A549 (cell line): ENCODE results near the gene EBP.

Experiments used
- CEBPB ChIP-seq, 2 experiments: fragments of >200 bp in 1 of 2; sonication (Bioruptor Twin) in 1 of 2; formaldehyde crosslinking in 1 of 2; IDR thresholded peaks; 2 replicates each; pipeline ENCODE4 v1.6.1; 2012 to 2016
- FOSB ChIP-seq: fragments of 250-450 bp; sonication (Bioruptor Pico); IDR thresholded peaks from 2 replicates; pipeline ENCODE4 v1.5.0; 2020; ENCODE audit warnings: mild to moderate bottlenecking, moderate library complexity
- POLR2A ChIP-seq: IDR thresholded peaks from 2 replicates; pipeline ENCODE4 v1.6.1; 2012; ENCODE audit warnings: mild to moderate bottlenecking, low read length
- RAD21 ChIP-seq, 2 experiments: fragments of >200 bp in 1 of 2; sonication (Bioruptor Twin) in 1 of 2; formaldehyde crosslinking in 1 of 2; IDR thresholded peaks in 1 of 2; conservative IDR thresholded peaks in 1 of 2; 2 replicates in 1 of 2; 3 replicates in 1 of 2; pipeline ENCODE4 v1.6.1; 2012 to 2018; ENCODE audit warnings: inconsistent platforms in 1 of 2
- RNF2 ChIP-seq: fragments of 200-600 bp; sonication (generic); IDR thresholded peaks from 2 replicates; pipeline ENCODE4 v1.6.1; 2016; ENCODE audit warnings: low read depth, mild to moderate bottlenecking, antibody characterized with exemption, moderate library complexity, borderline replicate concordance
- SMC3 ChIP-seq: fragments of >200 bp; sonication (Bioruptor Twin); formaldehyde crosslinking; IDR thresholded peaks from 3 replicates; pipeline ENCODE4 v1.6.1; 2018; ENCODE audit warnings: inconsistent platforms
- TF ChIP-seq, protein P1 (sequence below): fragments of >200 bp; sonication (Bioruptor Twin); formaldehyde crosslinking; IDR thresholded peaks from 3 replicates; pipeline ENCODE4 v1.5.1; 2016
- TF ChIP-seq, protein P2 (sequence below): fragments of >200 bp; sonication (Bioruptor Twin); formaldehyde crosslinking; IDR thresholded peaks from 2 replicates; pipeline ENCODE4 v1.6.1; 2016
- TF ChIP-seq, protein P3 (sequence below): fragments of 450-650 bp; IDR thresholded peaks from 2 replicates; pipeline ENCODE4 v1.6.1; 2014; ENCODE audit warnings: antibody characterized with exemption
- TF ChIP-seq, protein P4 (sequence below): fragments of 150-350 bp; IDR thresholded peaks from 2 replicates; pipeline ENCODE4 v1.6.1; 2014; ENCODE audit warnings: low read depth, mild to moderate bottlenecking, low read length
- TF ChIP-seq, protein P5 (sequence below): fragments of 200-600 bp; sonication (generic); IDR thresholded peaks from 2 replicates; pipeline ENCODE4 v1.6.1; 2016; ENCODE audit warnings: antibody characterized with exemption, mild to moderate bottlenecking, moderate library complexity

DNA sequence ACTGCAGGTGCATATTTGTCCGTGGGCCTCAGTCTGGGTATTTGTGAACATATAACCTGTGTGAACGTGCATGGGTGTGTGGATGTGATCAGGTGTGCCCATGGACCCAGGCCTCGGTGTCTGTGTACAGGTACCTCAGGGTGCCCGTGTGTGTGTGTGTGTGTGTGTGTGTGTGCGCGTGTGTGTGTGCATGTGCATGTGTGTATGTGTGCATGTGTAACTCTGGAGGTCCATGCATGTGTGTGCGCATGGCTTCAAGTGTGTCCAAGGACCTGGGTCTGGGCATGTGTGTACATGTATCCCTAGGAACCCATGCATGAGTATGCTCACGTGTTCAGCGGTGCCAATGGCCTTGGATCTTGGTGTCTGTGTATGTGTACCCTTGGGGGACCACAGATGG, 29.8 kb upstream of the EBP start:
- TF ChIP-seq FOSB (CRISPR knock-in tag) (no peak), SMC3 (no peak), POLR2A (no peak), RAD21 (conservative IDR thresholded peaks at IDR 0.05 in 1 of 2, IDR thresholded peaks at IDR 0.05 in 1 of 2) (no peak), RNF2 (no peak), CEBPB (IDR thresholded peaks at IDR 0.05) (no peak)
- TF ChIP-seq, protein P1, sequence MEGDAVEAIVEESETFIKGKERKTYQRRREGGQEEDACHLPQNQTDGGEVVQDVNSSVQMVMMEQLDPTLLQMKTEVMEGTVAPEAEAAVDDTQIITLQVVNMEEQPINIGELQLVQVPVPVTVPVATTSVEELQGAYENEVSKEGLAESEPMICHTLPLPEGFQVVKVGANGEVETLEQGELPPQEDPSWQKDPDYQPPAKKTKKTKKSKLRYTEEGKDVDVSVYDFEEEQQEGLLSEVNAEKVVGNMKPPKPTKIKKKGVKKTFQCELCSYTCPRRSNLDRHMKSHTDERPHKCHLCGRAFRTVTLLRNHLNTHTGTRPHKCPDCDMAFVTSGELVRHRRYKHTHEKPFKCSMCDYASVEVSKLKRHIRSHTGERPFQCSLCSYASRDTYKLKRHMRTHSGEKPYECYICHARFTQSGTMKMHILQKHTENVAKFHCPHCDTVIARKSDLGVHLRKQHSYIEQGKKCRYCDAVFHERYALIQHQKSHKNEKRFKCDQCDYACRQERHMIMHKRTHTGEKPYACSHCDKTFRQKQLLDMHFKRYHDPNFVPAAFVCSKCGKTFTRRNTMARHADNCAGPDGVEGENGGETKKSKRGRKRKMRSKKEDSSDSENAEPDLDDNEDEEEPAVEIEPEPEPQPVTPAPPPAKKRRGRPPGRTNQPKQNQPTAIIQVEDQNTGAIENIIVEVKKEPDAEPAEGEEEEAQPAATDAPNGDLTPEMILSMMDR = no peak
- TF ChIP-seq, protein P2, sequence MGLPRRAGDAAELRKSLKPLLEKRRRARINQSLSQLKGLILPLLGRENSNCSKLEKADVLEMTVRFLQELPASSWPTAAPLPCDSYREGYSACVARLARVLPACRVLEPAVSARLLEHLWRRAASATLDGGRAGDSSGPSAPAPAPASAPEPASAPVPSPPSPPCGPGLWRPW = no peak
- TF ChIP-seq, protein P3, sequence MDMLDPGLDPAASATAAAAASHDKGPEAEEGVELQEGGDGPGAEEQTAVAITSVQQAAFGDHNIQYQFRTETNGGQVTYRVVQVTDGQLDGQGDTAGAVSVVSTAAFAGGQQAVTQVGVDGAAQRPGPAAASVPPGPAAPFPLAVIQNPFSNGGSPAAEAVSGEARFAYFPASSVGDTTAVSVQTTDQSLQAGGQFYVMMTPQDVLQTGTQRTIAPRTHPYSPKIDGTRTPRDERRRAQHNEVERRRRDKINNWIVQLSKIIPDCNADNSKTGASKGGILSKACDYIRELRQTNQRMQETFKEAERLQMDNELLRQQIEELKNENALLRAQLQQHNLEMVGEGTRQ = no peak
- TF ChIP-seq, protein P4, sequence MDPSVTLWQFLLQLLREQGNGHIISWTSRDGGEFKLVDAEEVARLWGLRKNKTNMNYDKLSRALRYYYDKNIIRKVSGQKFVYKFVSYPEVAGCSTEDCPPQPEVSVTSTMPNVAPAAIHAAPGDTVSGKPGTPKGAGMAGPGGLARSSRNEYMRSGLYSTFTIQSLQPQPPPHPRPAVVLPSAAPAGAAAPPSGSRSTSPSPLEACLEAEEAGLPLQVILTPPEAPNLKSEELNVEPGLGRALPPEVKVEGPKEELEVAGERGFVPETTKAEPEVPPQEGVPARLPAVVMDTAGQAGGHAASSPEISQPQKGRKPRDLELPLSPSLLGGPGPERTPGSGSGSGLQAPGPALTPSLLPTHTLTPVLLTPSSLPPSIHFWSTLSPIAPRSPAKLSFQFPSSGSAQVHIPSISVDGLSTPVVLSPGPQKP = no peak
- TF ChIP-seq, protein P5, sequence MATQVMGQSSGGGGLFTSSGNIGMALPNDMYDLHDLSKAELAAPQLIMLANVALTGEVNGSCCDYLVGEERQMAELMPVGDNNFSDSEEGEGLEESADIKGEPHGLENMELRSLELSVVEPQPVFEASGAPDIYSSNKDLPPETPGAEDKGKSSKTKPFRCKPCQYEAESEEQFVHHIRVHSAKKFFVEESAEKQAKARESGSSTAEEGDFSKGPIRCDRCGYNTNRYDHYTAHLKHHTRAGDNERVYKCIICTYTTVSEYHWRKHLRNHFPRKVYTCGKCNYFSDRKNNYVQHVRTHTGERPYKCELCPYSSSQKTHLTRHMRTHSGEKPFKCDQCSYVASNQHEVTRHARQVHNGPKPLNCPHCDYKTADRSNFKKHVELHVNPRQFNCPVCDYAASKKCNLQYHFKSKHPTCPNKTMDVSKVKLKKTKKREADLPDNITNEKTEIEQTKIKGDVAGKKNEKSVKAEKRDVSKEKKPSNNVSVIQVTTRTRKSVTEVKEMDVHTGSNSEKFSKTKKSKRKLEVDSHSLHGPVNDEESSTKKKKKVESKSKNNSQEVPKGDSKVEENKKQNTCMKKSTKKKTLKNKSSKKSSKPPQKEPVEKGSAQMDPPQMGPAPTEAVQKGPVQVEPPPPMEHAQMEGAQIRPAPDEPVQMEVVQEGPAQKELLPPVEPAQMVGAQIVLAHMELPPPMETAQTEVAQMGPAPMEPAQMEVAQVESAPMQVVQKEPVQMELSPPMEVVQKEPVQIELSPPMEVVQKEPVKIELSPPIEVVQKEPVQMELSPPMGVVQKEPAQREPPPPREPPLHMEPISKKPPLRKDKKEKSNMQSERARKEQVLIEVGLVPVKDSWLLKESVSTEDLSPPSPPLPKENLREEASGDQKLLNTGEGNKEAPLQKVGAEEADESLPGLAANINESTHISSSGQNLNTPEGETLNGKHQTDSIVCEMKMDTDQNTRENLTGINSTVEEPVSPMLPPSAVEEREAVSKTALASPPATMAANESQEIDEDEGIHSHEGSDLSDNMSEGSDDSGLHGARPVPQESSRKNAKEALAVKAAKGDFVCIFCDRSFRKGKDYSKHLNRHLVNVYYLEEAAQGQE = no peak
